WTC11 (cell line): Measurements from ENCODE around the gene DUSP21. TPM values are rescaled to one million over a fixed set of nuclear protein-coding genes. Genes with fewer than 3 reads are reported as not detected.

Experiments
- ATAC-seq: fragments of 200-7000 bp; cut with Tn5 transposase; 2 replicates; pipeline ENCODE4 v1.10.0; 2021; ENCODE audit warnings: mild to moderate bottlenecking, moderate library complexity
- CTCF ChIA-PET: fragments of 300-600 bp; sonication (Branson Sonifier 250); formaldehyde crosslinking; loops from one replicate; lab custom pipeline; 2021; ENCODE audit warnings: antibody characterized with exemption; lab: Charles Lee
- POLR2A ChIA-PET: fragments of 350-600 bp; sonication (Branson Sonifier 250); formaldehyde crosslinking; loops from one replicate; lab custom pipeline; 2021; ENCODE audit warnings: antibody characterized with exemption; lab: Charles Lee
- DNase-seq: peaks from one replicate; pipeline ENCODE4 v3.0.0; 2021; ENCODE audit warnings: low spot score
- H3K27ac Mint-ChIP-seq: 2 replicates; pipeline ENCODE4 v1.8.0; 2021; ENCODE audit warnings: mixed read lengths
- H3K27me3 Mint-ChIP-seq: 2 replicates; pipeline ENCODE4 v1.8.0; 2021; ENCODE audit warnings: low read depth, mild to moderate bottlenecking, moderate library complexity, mixed read lengths
- H3K36me3 Mint-ChIP-seq: 2 replicates; pipeline ENCODE4 v1.8.0; 2021; ENCODE audit warnings: mixed read lengths
- H3K4me1 Mint-ChIP-seq: 2 replicates; pipeline ENCODE4 v1.8.0; 2022; ENCODE audit warnings: mixed read lengths
- H3K4me3 Mint-ChIP-seq: 2 replicates; pipeline ENCODE4 v1.8.0; 2021; ENCODE audit warnings: mild to moderate bottlenecking, moderate library complexity, mixed read lengths
- H3K9me3 Mint-ChIP-seq: 2 replicates; pipeline ENCODE4 v1.8.0; 2021; ENCODE audit warnings: mixed read lengths
- ARID4B ChIP-seq: sonication (generic); formaldehyde crosslinking; IDR thresholded peaks from 2 replicates; pipeline ENCODE4 v1.8.0; 2023; ENCODE audit warnings: missing genetic modification reagents, mild to moderate bottlenecking, borderline replicate concordance
- ATF1 ChIP-seq: sonication (generic); formaldehyde crosslinking; IDR thresholded peaks from 2 replicates; pipeline ENCODE4 v1.8.1; 2023; ENCODE audit warnings: mild to moderate bottlenecking, moderate library complexity, missing genetic modification reagents
- ATF2 ChIP-seq: sonication (generic); formaldehyde crosslinking; IDR thresholded peaks from 2 replicates; pipeline ENCODE4 v1.8.1; 2022; ENCODE audit warnings: low read depth, missing genetic modification reagents, borderline replicate concordance
- CBFB ChIP-seq: sonication (generic); formaldehyde crosslinking; IDR thresholded peaks from 2 replicates; pipeline ENCODE4 v1.8.1; 2022; ENCODE audit warnings: mild to moderate bottlenecking, low read depth, missing genetic modification reagents
- ESRRA ChIP-seq: sonication (generic); formaldehyde crosslinking; IDR thresholded peaks from 2 replicates; pipeline ENCODE4 v1.8.1; 2022; ENCODE audit warnings: mild to moderate bottlenecking, missing genetic modification reagents, borderline replicate concordance
- ETV6 ChIP-seq: sonication (generic); formaldehyde crosslinking; IDR thresholded peaks from 2 replicates; pipeline ENCODE4 v1.8.1; 2022; ENCODE audit warnings: mild to moderate bottlenecking, missing genetic modification reagents
- FOXJ3 ChIP-seq: sonication (generic); formaldehyde crosslinking; IDR thresholded peaks from 2 replicates; pipeline ENCODE4 v1.9.0; 2021; ENCODE audit warnings: missing genetic modification reagents, mild to moderate bottlenecking, borderline replicate concordance
- GTF2I ChIP-seq: fragments of 250-450 bp; sonication (Bioruptor Pico); conservative IDR thresholded peaks from 2 replicates; pipeline ENCODE4 v1.4.0; 2021; ENCODE audit warnings: mild to moderate bottlenecking
- HMGA2 ChIP-seq: fragments of 250-450 bp; sonication (Bioruptor Pico); IDR thresholded peaks from 2 replicates; pipeline ENCODE4 v1.4.0; 2021; ENCODE audit warnings: mild to moderate bottlenecking, moderate library complexity
- JAZF1 ChIP-seq: fragments of 250-450 bp; sonication (Bioruptor Pico); IDR thresholded peaks from 2 replicates; pipeline ENCODE4 v1.9.0; 2021; ENCODE audit warnings: moderate library complexity, mild to moderate bottlenecking, inconsistent platforms
- KAT7 ChIP-seq: sonication (generic); formaldehyde crosslinking; IDR thresholded peaks from 2 replicates; pipeline ENCODE4 v1.8.1; 2023; ENCODE audit warnings: missing genetic modification reagents, mild to moderate bottlenecking, borderline replicate concordance
- MAX ChIP-seq: sonication (generic); formaldehyde crosslinking; IDR thresholded peaks from 2 replicates; pipeline ENCODE4 v1.8.0; 2022; ENCODE audit warnings: mild to moderate bottlenecking, missing genetic modification reagents
- NFATC4 ChIP-seq: fragments of 250-450 bp; sonication (Bioruptor Pico); IDR thresholded peaks from 2 replicates; pipeline ENCODE4 v1.9.0; 2021; ENCODE audit warnings: mild to moderate bottlenecking
- NR2C2 ChIP-seq: sonication (generic); formaldehyde crosslinking; IDR thresholded peaks from 2 replicates; pipeline ENCODE4 v1.8.0; 2022; ENCODE audit warnings: mild to moderate bottlenecking, missing genetic modification reagents
- OVOL2 ChIP-seq: fragments of 250-450 bp; sonication (Bioruptor Pico); IDR thresholded peaks from 2 replicates; pipeline ENCODE4 v1.9.0; 2021; ENCODE audit warnings: mild to moderate bottlenecking, borderline replicate concordance
- SP1 ChIP-seq: sonication (generic); formaldehyde crosslinking; conservative IDR thresholded peaks from 2 replicates; pipeline ENCODE4 v1.8.1; 2022; ENCODE audit warnings: missing genetic modification reagents
- TCF7 ChIP-seq: sonication (generic); formaldehyde crosslinking; IDR thresholded peaks from 2 replicates; pipeline ENCODE4 v1.8.0; 2022; ENCODE audit warnings: mild to moderate bottlenecking, low read depth, missing genetic modification reagents, moderate library complexity
- USF1 ChIP-seq: sonication (generic); formaldehyde crosslinking; IDR thresholded peaks from 2 replicates; pipeline ENCODE4 v1.8.0; 2022; ENCODE audit warnings: mild to moderate bottlenecking, missing genetic modification reagents
- USF2 ChIP-seq: sonication (generic); formaldehyde crosslinking; IDR thresholded peaks from 2 replicates; pipeline ENCODE4 v1.8.1; 2023; ENCODE audit warnings: mild to moderate bottlenecking, missing genetic modification reagents, moderate library complexity
- ZBTB43 ChIP-seq: sonication (generic); formaldehyde crosslinking; IDR thresholded peaks from 2 replicates; pipeline ENCODE4 v1.8.1; 2023; ENCODE audit warnings: mild to moderate bottlenecking, missing genetic modification reagents
- ZNF121 ChIP-seq: sonication (generic); formaldehyde crosslinking; IDR thresholded peaks from 2 replicates; pipeline ENCODE4 v1.8.0; 2023; ENCODE audit warnings: missing genetic modification reagents
- ZNF317 ChIP-seq: sonication (generic); formaldehyde crosslinking; IDR thresholded peaks from 2 replicates; pipeline ENCODE4 v1.8.1; 2023; ENCODE audit warnings: low read depth, mild to moderate bottlenecking, moderate library complexity, missing genetic modification reagents, borderline replicate concordance
- ZNF396 ChIP-seq: fragments of 250-450 bp; sonication (Bioruptor Pico); IDR thresholded peaks from 2 replicates; pipeline ENCODE4 v1.8.0; 2021; ENCODE audit warnings: mild to moderate bottlenecking, moderate library complexity, borderline replicate concordance
- ZNF416 ChIP-seq: fragments of 250-450 bp; sonication (Bioruptor Pico); IDR thresholded peaks from 2 replicates; pipeline ENCODE4 v1.9.0; 2021; ENCODE audit warnings: mild to moderate bottlenecking, inconsistent platforms
- ZSCAN18 ChIP-seq: fragments of 250-450 bp; sonication (Bioruptor Pico); IDR thresholded peaks from 2 replicates; pipeline ENCODE4 v2.1.2; 2022; ENCODE audit warnings: mild to moderate bottlenecking, moderate library complexity
- total RNA-seq: library from RNA; stranded (reverse); gene quantifications from 3 replicates; pipeline ENCODE4 v1.2.3, GENCODE V29; 2021

The DUSP21 gene
- total RNA-seq, 1 experiment from 2014 or later, result not detected

- TF ChIP-seq ARID4B (no peak), USF2 (CRISPR knock-in tag) (no peak), MAX (CRISPR knock-in tag) (no peak), ZNF317 (CRISPR knock-in tag) (no peak), JAZF1 (no peak), ATF1 (CRISPR knock-in tag) (no peak)
- TF ChIP-seq, all 79 proteins: peak for 0
These were observed 47.8 kb upstream of the DUSP21 start (continued) for GRCh38 chrX:44795945-44796450.

GRCh38 chrX:44802613-44803012 is 41.2 kb upstream of the DUSP21 start:
- POLR2A ChIA-PET, result no interaction called here
- Mint-ChIP-seq H3K4me3 (no peak overlapping the region), H3K4me1 (no peaks in the 10 kb centered on the region), H3K27me3 (no peaks in the 10 kb centered on the region), H3K27ac (no peak overlapping the region), H3K36me3 (no peaks in the 10 kb centered on the region), H3K9me3 (no peaks in the 10 kb centered on the region)
- DNase-seq (no peak), ATAC-seq (no peak)
- no peak for TF ChIP-seq NFATC4 (CRISPR knock-in tag)
- TF ChIP-seq MAX (CRISPR knock-in tag), result no peak
- no peak for TF ChIP-seq ETV6 (CRISPR knock-in tag)
- TF ChIP-seq NR2C2 (CRISPR knock-in tag), result no peak
- no peak for TF ChIP-seq FOXJ3 (CRISPR knock-in tag)
- no peak for TF ChIP-seq TCF7 (CRISPR knock-in tag)
- no peak for TF ChIP-seq CBFB (CRISPR knock-in tag)
- no peak for TF ChIP-seq ZNF121 (CRISPR knock-in tag)
- no peak for TF ChIP-seq ZNF396 (CRISPR knock-in tag)
- no peak for TF ChIP-seq ATF2
- TF ChIP-seq ZSCAN18 (CRISPR knock-in tag), result no peak
- no peak for TF ChIP-seq ZBTB43 (CRISPR knock-in tag)
- no peak for TF ChIP-seq ZNF416
- no peak for TF ChIP-seq USF1 (CRISPR knock-in tag)
- TF ChIP-seq OVOL2, result no peak
- TF ChIP-seq SP1 (CRISPR knock-in tag), result no peak
- TF ChIP-seq ESRRA (CRISPR knock-in tag), result no peak
- TF ChIP-seq GTF2I (CRISPR knock-in tag), result no peak
- no peak for TF ChIP-seq HMGA2 (CRISPR knock-in tag)
- no peak for TF ChIP-seq KAT7 (CRISPR knock-in tag)
- CTCF ChIA-PET, result no interaction called here
